Stimulated activated CD4-positive, alpha-beta T cell treated with anti-CD3 and anti-CD28 coated beads, Interleukin-15, amount 100 ng/mL, for 24 hours (primary cell): ENCODE data around the gene PIM3.

ENCODE experiments used
- DNase-seq: peaks from one replicate; pipeline ENCODE4 v3.0.0-alpha.2; 2020

The PIM3 gene

GRCh38 chr22:49992921-49993648 lies 32.5 kb downstream of the PIM3 start:
- peak; percentile 84 for DNase-seq

DNA sequence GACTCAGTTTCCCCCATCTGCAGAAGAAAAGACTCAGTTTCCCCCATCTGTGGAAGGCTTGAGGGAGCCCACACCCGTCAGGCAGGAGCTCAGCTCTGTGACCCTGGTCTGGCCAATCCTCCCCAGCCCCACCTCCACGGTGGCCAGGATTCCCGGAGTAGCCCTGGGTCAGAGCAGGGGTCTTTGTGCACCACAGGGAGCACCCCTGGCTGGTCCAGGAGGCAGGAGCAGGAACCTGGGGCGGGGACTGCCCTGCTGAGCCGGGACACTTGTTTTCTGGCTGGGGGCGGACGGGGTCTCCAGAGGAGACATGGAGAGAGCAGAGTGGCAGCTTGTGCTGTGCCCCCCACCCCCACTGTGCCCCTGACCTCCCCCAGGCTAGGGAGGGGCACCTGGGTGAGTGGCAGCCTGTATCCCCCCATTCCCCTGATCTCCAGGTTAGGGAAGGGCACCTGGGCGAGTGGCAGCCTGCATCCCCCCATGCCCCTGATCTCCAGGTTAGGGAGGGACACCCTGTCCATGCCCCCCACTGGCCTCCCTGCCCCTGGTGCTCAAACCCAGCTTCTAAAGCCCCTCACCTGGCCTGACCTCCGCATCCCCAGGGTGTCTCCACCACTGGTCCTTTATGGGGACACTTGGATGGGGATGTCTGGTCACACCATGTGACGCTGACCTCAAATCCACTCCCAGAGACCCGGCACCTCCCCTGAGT lies 33.2 kb downstream of the PIM3 start:
- no peak for DNase-seq

DNA sequence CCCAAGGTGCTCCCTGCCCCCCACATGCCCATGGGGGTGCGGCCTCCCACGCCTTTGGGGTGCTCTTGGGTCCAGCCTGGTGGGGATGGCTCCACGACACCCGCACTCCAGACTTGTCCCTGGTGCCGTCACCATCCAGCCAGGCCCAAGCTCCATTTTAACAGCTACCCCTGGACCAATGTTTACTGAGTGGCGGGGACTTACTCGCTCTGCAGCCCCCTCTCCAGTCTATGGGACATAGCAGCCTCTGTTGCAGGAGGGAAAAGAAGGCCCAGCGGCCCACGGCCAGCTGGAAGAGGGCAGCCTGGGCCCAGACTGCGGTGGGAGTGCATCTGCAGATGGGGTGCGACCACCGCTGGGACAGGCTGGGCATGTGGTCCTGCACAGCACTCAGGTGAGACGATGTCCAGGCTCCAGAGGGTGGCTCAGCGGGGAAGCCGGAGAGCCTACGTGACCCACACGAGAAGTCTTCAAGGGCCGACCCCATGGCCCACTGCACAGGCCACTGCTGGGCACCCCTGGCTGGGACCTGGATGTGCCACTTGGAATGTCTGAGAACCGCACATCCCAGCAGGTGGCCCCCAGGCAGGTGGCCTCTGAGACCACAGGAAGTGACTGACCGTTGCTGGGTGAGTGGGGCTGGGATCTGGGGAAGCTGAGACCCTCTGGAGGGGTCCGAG lies 33.9 kb downstream of the PIM3 start:
- DNase-seq, result no peak

GRCh38 chr22:49995041-49995360 lies 34.4 kb downstream of the PIM3 start:
- DNase-seq, result no peak

- no peak for DNase-seq
Measured at GRCh38 chr22:49995361-49996118, 35.0 kb downstream of the PIM3 start.

- DNase-seq, result no peak
Measured at GRCh38 chr22:49996119-49996517, 35.5 kb downstream of the PIM3 start.

DNA sequence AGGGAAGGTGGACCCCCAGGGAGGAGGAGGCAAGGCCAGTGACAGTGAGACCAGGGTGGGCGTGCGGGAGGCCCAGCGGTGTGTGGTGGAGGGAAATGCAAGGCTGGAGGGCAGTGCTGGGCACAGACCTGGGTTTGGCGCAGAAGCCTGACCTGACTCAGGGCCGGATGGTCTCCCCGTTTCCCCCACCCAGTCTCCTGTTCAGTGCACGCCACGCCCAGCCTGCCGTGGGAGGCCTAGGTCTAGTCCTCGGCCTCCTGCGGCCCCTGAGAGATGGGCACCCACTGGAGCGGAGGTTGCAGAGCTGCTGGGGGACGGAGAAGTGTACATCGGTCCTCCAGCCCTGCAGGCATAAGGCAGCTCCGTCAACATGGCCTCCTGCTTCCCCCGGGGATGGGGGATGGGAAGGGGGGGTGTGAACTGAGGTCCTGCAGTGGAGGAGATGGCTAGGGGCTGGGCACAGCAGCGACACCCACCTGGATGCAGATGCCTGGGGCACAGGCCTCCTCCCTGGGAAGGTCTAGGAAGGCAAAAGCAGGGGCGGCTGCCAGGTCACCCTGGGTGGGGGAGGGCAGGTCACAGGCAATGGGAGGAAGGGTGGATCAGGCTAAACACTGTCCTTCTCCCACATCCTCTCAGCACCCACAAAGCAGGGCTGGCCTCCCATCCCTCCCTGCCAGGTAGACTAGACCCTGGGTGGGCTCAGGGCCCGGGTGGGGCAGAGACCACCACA lies 36.1 kb downstream of the PIM3 start:
- DNase-seq, result no peak

DNA sequence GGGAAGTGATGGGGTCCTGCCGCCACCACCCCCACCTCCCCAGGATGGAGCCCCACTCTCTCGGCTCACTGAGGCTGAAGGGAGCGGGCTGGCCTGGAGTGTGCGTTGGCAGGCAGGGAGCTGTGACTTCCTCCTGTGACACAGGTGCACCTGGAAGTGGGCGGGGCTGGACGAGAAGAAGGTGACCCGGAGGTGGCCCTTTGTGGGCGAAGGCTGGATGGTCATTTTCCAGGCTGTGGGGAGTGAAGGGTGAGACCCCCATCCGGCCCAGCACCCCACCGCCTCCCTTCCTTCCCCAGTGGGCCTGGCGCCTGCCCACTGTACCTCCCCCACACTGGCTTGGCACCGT lies 36.7 kb downstream of the PIM3 start:
- DNase-seq, result no peak

GRCh38 chr22:49997932-49998717 lies 37.6 kb downstream of the PIM3 start:
- DNase-seq, result no peak

GRCh38 chr22:49998718-49999062 lies 38.1 kb downstream of the PIM3 start:
- no peak for DNase-seq

DNA sequence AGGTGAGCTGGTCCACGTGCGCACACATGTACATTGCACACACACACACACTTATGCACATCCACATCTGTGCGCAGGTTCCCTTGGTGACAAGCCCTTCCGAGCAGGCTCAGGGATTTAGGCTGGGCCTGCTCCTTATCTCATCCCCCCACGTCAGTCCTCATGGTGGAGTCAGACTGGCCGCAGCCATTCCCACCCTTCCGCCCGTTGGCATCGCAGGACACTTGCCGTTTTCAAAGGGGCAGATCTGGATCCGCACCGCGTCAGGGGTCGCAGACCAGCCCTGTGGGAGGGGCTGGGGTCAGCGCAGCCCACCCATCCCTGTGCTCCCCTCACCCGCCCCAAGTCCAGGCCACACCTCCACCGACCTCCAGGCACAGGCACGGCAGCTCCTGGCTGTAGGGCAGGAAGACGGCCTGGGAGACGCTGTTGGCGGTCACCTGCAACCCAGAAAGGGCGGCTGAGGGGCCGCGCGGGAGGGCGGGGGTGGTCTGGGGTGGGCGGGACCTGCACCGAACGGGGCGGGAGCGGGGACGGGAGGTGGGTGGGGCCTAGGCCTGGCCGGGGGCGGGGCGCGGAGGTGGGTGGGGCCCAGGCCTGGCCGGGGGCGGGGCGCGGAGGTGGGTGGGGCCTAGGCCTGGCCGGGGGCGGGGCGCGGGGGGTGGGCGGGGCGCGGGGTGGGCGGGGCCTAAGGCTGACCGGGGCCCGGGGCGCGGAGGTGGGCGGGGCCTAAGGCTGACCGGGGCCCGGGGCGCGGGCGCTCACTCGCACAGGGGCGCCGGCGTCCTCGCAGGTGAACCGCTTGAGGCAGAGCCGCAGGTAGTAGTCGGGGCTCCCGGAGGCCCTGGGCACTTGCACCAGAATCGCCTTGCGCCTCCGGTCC lies 38.7 kb downstream of the PIM3 start:
- DNase-seq, result peak; percentile 37

GRCh38 chr22:49999946-50000586 lies 39.5 kb downstream of the PIM3 start:
- no peak for DNase-seq

GRCh38 chr22:50000587-50001387 lies 40.2 kb downstream of the PIM3 start:
- DNase-seq, result no peak

DNA sequence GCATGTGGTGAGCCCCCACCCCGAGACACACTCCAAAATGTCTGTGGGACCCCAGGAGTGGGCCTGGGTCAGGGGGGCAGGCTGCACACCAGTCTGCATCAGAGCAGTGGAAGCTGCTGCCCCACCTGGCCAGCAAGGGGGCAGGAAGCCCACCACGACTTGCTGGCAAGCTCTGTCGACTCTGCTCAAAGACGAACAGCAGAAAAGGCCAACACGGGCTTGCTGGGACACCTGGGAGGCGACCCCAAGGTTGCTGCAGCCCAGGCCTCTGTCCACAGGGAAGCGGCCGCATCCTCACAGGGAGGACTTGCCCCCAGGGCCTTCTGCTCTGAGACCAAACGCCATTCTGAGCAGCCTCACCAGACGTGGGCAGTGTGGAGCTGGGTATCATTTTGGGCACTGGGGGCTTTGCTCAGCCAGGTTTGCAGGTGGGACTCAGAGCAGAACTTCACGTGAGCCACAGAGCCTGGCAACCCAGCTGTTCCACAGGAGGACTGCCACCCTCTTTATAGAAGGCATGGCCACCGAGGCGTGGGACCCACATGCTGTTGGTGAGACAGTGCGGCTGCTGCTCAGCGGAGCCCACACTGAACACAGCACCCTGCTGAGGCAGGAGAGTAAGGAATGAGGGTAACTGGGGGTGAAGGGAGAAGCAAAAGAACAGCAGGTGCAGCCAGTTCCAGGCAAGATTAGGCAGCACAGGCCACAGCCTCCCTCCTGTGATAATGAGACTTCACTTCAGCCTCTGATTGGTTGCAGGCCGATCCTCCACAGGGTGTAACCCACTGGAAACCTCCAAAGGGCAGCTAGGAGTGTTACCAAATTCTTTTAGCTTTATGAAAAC lies 41.0 kb downstream of the PIM3 start:
- DNase-seq, result no peak

GRCh38 chr22:50002791-50003190 lies 42.2 kb downstream of the PIM3 start:
- DNase-seq, result no peak

DNA sequence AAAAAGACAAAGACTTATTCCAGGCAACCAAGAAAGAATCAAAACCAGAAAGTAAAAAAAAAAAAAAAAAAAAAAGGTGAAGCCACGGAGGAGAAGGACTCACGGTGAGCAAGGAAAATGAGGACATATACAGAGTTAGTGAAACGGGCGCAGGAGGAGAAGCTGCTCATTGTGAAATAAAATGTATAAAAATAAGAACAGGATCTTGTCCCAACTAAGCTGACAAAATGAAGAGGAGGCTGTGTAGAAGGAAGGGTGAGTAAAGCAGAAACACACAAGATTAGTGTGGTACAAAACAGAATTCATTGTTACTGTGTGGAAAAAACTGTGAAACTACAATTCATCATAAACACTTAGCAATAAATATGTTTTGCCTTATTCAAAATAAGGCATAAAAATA lies 44.3 kb downstream of the PIM3 start:
- no peak for DNase-seq

GRCh38 chr22:50007057-50007511 lies 46.5 kb downstream of the PIM3 start:
- no peak for DNase-seq
